ENCODE data around the gene MAST4. TPM values are rescaled to one million over a fixed set of nuclear protein-coding genes. Genes with fewer than 3 reads are reported as not detected.

MAST4 gene
- polyA plus RNA-seq, 1 experiment = 4.0 TPM

- Histone ChIP-seq H3K27me3 (ENCODE audit: control insufficient read depth, insufficient read depth, low read length) (no peaks in the 10 kb centered on the region), H3K36me3 (ENCODE audit: control insufficient read depth, insufficient read depth, low read length) (no peaks in the 10 kb centered on the region), H3K4me3 (ENCODE audit: low read depth, low read length) (no peak overlapping the region)
- POLR2A ChIA-PET = no interaction called here
- CTCF ChIA-PET = no interaction called here
- TF ChIP-seq CTCF (IDR thresholded peaks at IDR 0.05; ENCODE audit: insufficient read depth, low read depth, low read length) = no peak
- DNase-seq (ENCODE audit: low read depth) = no peak
Measured at GRCh38 chr5:67019065-67019845, 423.1 kb downstream of the MAST4 start.

- no peaks in the 10 kb centered on the region for H3K27me3 ChIP-seq (ENCODE audit: control insufficient read depth, insufficient read depth, low read length)
- no peak overlapping the region for H3K4me3 ChIP-seq (ENCODE audit: low read depth, low read length)
- ChIA-PET CTCF (no interaction called here), POLR2A (no interaction called here)
- no peaks in the 10 kb centered on the region for H3K36me3 ChIP-seq (ENCODE audit: control insufficient read depth, insufficient read depth, low read length)
- DNase-seq (ENCODE audit: low read depth) = no peak
- TF ChIP-seq CTCF (IDR thresholded peaks at IDR 0.05; ENCODE audit: insufficient read depth, low read depth, low read length) = no peak
Measured at GRCh38 chr5:67020096-67020615, 424.0 kb downstream of the MAST4 start.

- CTCF ChIA-PET = interaction anchor here (3.0 kb wide), 1 partner anchor 10 kb away, joined by 8 read pairs; no protein-coding TSS in a partner anchor
- Histone ChIP-seq H3K4me3 (ENCODE audit: low read depth, low read length) (no peak overlapping the region), H3K27me3 (ENCODE audit: control insufficient read depth, insufficient read depth, low read length) (no peaks in the 10 kb centered on the region), H3K36me3 (ENCODE audit: control insufficient read depth, insufficient read depth, low read length) (no peaks in the 10 kb centered on the region)
- no peak for DNase-seq (ENCODE audit: low read depth)
- POLR2A ChIA-PET = no interaction called here
- TF ChIP-seq CTCF (IDR thresholded peaks at IDR 0.05; ENCODE audit: insufficient read depth, low read depth, low read length) = no peak
Measured at GRCh38 chr5:67021031-67021430, 424.8 kb downstream of the MAST4 start.

- DNase-seq (ENCODE audit: low read depth) = no peak
- H3K36me3 ChIP-seq (ENCODE audit: control insufficient read depth, insufficient read depth, low read length) = no peaks in the 10 kb centered on the region
- ChIA-PET POLR2A (no interaction called here), CTCF (interaction anchor here (0.9 to 3.0 kb wide), 2 partner anchors 10 to 16 kb away, joined by 3 to 8 read pairs; no protein-coding TSS in a partner anchor)
- no peak overlapping the region for H3K4me3 ChIP-seq (ENCODE audit: low read depth, low read length)
- no peaks in the 10 kb centered on the region for H3K27me3 ChIP-seq (ENCODE audit: control insufficient read depth, insufficient read depth, low read length)
- TF ChIP-seq CTCF (IDR thresholded peaks at IDR 0.05; ENCODE audit: insufficient read depth, low read depth, low read length) = no peak
Measured at GRCh38 chr5:67021521-67021920, 425.3 kb downstream of the MAST4 start.

GRCh38 chr5:67021962-67022361, 425.8 kb downstream of the MAST4 start:
- Histone ChIP-seq H3K27me3 (ENCODE audit: control insufficient read depth, insufficient read depth, low read length) (no peaks in the 10 kb centered on the region), H3K36me3 (ENCODE audit: control insufficient read depth, insufficient read depth, low read length) (no peaks in the 10 kb centered on the region), H3K4me3 (ENCODE audit: low read depth, low read length) (no peak overlapping the region)
- no peak for DNase-seq (ENCODE audit: low read depth)
- TF ChIP-seq CTCF (IDR thresholded peaks at IDR 0.05; ENCODE audit: insufficient read depth, low read depth, low read length) = no peak
- ChIA-PET CTCF (interaction anchor here (0.7 to 3.0 kb wide), 4 partner anchors 8 to 17 kb away, joined by 3 to 8 read pairs (median 3); no protein-coding TSS in a partner anchor), POLR2A (no interaction called here)

Measured in BJ (cell line).